SK-N-SH (cell line): Measurements from ENCODE around the gene ZSCAN10. TPM values are rescaled to one million over a fixed set of nuclear protein-coding genes. Genes with fewer than 3 reads are reported as not detected.

Experiments used
- CTCF ChIA-PET: fragments of 300-600, 350-600 bp; formaldehyde crosslinking; extraction: SDS; loops from one replicate; lab custom pipeline; 2021; lab: Yijun Ruan, JAX
- POLR2A ChIA-PET: fragments of 350-600 bp; sonication (Branson Sonifier 250); formaldehyde crosslinking; extraction: SDS; loops from one replicate; lab custom pipeline; 2020; ENCODE audit warnings: antibody characterized with exemption, inconsistent platforms; lab: Yijun Ruan, JAX
- DNase-seq: peaks from one replicate; pipeline ENCODE4 v3.0.0; 2012
- H2AFZ ChIP-seq: fragments of 200-600 bp; sonication (generic); 2 replicates; pipeline ENCODE4 v1.8.1; 2016; ENCODE audit warnings: antibody characterized with exemption, mild to moderate bottlenecking, low read depth
- H3F3A ChIP-seq: fragments of 200-600 bp; sonication (generic); replicated peaks from 2 replicates; pipeline ENCODE3; 2016; ENCODE audit warnings: antibody characterized with exemption, mild to moderate bottlenecking; ENCODE audit not compliant: insufficient read depth
- H3K27ac ChIP-seq, 2 experiments: fragments of 200-500 bp in 1 of 2; fragments of 200-600 bp in 1 of 2; sonication (Bioruptor generic) in 1 of 2; sonication (generic), shearing (Covaris generic) in 1 of 2; 2 replicates each; pipeline versions ENCODE4 v1.5.1 to v1.6.1; 2014 to 2016; ENCODE audit warnings: low read depth in 2 of 2, inconsistent platforms in 1 of 2, low read length in 1 of 2, mild to moderate bottlenecking in 1 of 2, mixed read lengths in 1 of 2
- H3K27me3 ChIP-seq: fragments of 200-600 bp; sonication (generic), shearing (Covaris generic); 2 replicates; pipeline ENCODE4 v1.6.1; 2016; ENCODE audit warnings: mixed run types; ENCODE audit not compliant: insufficient read depth
- H3K36me3 ChIP-seq, 2 experiments: fragments of 200-500 bp in 1 of 2; fragments of 200-600 bp in 1 of 2; sonication (Bioruptor generic) in 1 of 2; sonication (generic) in 1 of 2; replicated peaks in 1 of 2; 2 replicates each; pipeline versions ENCODE3 to v1.5.1; 2014 to 2016; ENCODE audit warnings: low read length in 1 of 2, mild to moderate bottlenecking in 1 of 2; ENCODE audit not compliant: insufficient read depth in 2 of 2, control insufficient read depth in 1 of 2
- H3K4me1 ChIP-seq, 2 experiments: fragments of 200-500 bp in 1 of 2; fragments of 200-600 bp in 1 of 2; sonication (Bioruptor generic) in 1 of 2; sonication (generic), shearing (Covaris generic) in 1 of 2; 2 replicates each; pipeline versions ENCODE4 v1.5.1 to v1.6.1; 2014 to 2016; ENCODE audit warnings: low read depth in 1 of 2, low read length in 1 of 2, mixed run types in 1 of 2; ENCODE audit not compliant: insufficient read depth in 2 of 2, control insufficient read depth in 1 of 2
- H3K4me2 ChIP-seq: fragments of 200-600 bp; sonication (generic), shearing (Covaris generic); 2 replicates; pipeline ENCODE4 v1.6.1; 2017; ENCODE audit warnings: mixed run types
- H3K4me3 ChIP-seq, 2 experiments: fragments of 200-500 bp in 1 of 2; fragments of 200-600 bp in 1 of 2; sonication (Bioruptor generic) in 1 of 2; sonication (generic), shearing (Covaris generic) in 1 of 2; 2 replicates each; pipeline versions ENCODE4 v1.5.1 to v1.8.1; 2014 to 2016; ENCODE audit warnings: low read depth in 2 of 2, inconsistent platforms in 1 of 2, low read length in 1 of 2, mild to moderate bottlenecking in 1 of 2, mixed read lengths in 1 of 2, moderate library complexity in 1 of 2
- H3K79me2 ChIP-seq: fragments of 200-600 bp; sonication (generic); 2 replicates; pipeline ENCODE4 v1.8.1; 2017; ENCODE audit warnings: mild to moderate bottlenecking; ENCODE audit not compliant: insufficient read depth
- H3K9ac ChIP-seq: fragments of 200-600 bp; sonication (generic); 2 replicates; pipeline ENCODE4 v1.6.1; 2017; ENCODE audit warnings: mixed run types
- H3K9me2 ChIP-seq: fragments of 200-600 bp; sonication (generic); 2 replicates; pipeline ENCODE4 v1.6.1; 2017; ENCODE audit warnings: mixed run types
- H3K9me3 ChIP-seq: fragments of 200-600 bp; sonication (generic); 2 replicates; pipeline ENCODE4 v1.6.1; 2017; ENCODE audit warnings: mixed run types, mild to moderate bottlenecking, moderate library complexity
- H4K20me1 ChIP-seq: fragments of 200-600 bp; sonication (generic); 2 replicates; pipeline ENCODE4 v1.6.1; 2017; ENCODE audit warnings: mild to moderate bottlenecking, mixed run types; ENCODE audit not compliant: insufficient read depth
- ELF1 ChIP-seq: IDR thresholded peaks from 2 replicates; pipeline ENCODE4 v1.4.0; 2012
- EP300 ChIP-seq, 2 experiments: IDR thresholded peaks; 2 replicates each; pipeline versions ENCODE4 v1.4.0 to v1.6.1; 2012; ENCODE audit warnings: borderline replicate concordance in 1 of 2, low read depth in 1 of 2, low read length in 1 of 2
- EZH2phosphoT487 ChIP-seq: fragments of 200-600 bp; sonication (generic); IDR thresholded peaks from 2 replicates; pipeline ENCODE4 v1.6.1; 2017; ENCODE audit warnings: low read depth, mixed run types, mild to moderate bottlenecking, antibody characterized with exemption, moderate library complexity, borderline replicate concordance
- FOSL2 ChIP-seq: IDR thresholded peaks from 2 replicates; pipeline ENCODE4 v1.4.0; 2012; ENCODE audit warnings: low read depth, mild to moderate bottlenecking, moderate library complexity, borderline replicate concordance
- FOXJ3 ChIP-seq: sonication (generic); formaldehyde crosslinking; IDR thresholded peaks from 2 replicates; pipeline ENCODE4 v1.5.1; 2020; ENCODE audit warnings: mild to moderate bottlenecking, missing genetic modification reagents
- FOXM1 ChIP-seq: IDR thresholded peaks from 2 replicates; pipeline ENCODE4 v1.4.0; 2012; ENCODE audit warnings: low read depth, mild to moderate bottlenecking
- MAX ChIP-seq: IDR thresholded peaks from 2 replicates; pipeline ENCODE4 v1.4.0; 2012; ENCODE audit warnings: low read depth
- MEF2A ChIP-seq: IDR thresholded peaks from 2 replicates; pipeline ENCODE4 v1.4.0; 2012; ENCODE audit warnings: low read depth, borderline replicate concordance
- PBX3 ChIP-seq: IDR thresholded peaks from 2 replicates; pipeline ENCODE4; 2012
- POLR2AphosphoS5 ChIP-seq: IDR thresholded peaks from 2 replicates; pipeline ENCODE4 v1.6.1; 2012; ENCODE audit warnings: low read depth, low read length
- REST ChIP-seq: IDR thresholded peaks from 2 replicates; pipeline ENCODE4 v1.6.1; 2012; ENCODE audit warnings: mild to moderate bottlenecking, low read depth, low read length, moderate library complexity
- RXRA ChIP-seq: IDR thresholded peaks from 2 replicates; pipeline ENCODE4 v1.4.0; 2012; ENCODE audit warnings: low read depth, mild to moderate bottlenecking, borderline replicate concordance
- SIN3A ChIP-seq: IDR thresholded peaks from 2 replicates; pipeline ENCODE4 v1.6.1; 2012; ENCODE audit warnings: low read depth, mild to moderate bottlenecking, low read length, moderate library complexity, borderline replicate concordance
- SMC3 ChIP-seq: IDR thresholded peaks from 2 replicates; pipeline ENCODE4 v1.6.1; 2012; ENCODE audit warnings: low read depth, low read length, improper control_type of control experiment
- TAF1 ChIP-seq: IDR thresholded peaks from 2 replicates; pipeline ENCODE4 v1.6.1; 2012; ENCODE audit warnings: low read depth, mild to moderate bottlenecking, low read length, moderate library complexity, borderline replicate concordance
- TCF12 ChIP-seq: IDR thresholded peaks from 2 replicates; pipeline ENCODE4 v1.4.0; 2012
- USF2 ChIP-seq: fragments of 150-350 bp; IDR thresholded peaks from 2 replicates; pipeline ENCODE4 v1.6.1; 2017; ENCODE audit warnings: antibody characterized with exemption, low read length, low read depth, borderline replicate concordance
- WGBS: methylation state at CpG from one replicate; pipeline ENCODE4 v1.1.6; 2017; ENCODE audit warnings: low lambda C conversion rate; 5-methylcytosine and 5-hydroxymethylcytosine counted together
- polyA plus RNA-seq, 3 experiments: library from polyadenylated mRNA; depleted of rRNA; stranded (reverse); fragments of >200 nt; gene quantifications; 2 replicates each; pipeline ENCODE4 v1.2.3, GENCODE V29; 2012

ZSCAN10 gene
- polyA plus RNA-seq, 1 of the 3 experiments (the other 2 are of a cell fraction): 0.05 TPM

DNA sequence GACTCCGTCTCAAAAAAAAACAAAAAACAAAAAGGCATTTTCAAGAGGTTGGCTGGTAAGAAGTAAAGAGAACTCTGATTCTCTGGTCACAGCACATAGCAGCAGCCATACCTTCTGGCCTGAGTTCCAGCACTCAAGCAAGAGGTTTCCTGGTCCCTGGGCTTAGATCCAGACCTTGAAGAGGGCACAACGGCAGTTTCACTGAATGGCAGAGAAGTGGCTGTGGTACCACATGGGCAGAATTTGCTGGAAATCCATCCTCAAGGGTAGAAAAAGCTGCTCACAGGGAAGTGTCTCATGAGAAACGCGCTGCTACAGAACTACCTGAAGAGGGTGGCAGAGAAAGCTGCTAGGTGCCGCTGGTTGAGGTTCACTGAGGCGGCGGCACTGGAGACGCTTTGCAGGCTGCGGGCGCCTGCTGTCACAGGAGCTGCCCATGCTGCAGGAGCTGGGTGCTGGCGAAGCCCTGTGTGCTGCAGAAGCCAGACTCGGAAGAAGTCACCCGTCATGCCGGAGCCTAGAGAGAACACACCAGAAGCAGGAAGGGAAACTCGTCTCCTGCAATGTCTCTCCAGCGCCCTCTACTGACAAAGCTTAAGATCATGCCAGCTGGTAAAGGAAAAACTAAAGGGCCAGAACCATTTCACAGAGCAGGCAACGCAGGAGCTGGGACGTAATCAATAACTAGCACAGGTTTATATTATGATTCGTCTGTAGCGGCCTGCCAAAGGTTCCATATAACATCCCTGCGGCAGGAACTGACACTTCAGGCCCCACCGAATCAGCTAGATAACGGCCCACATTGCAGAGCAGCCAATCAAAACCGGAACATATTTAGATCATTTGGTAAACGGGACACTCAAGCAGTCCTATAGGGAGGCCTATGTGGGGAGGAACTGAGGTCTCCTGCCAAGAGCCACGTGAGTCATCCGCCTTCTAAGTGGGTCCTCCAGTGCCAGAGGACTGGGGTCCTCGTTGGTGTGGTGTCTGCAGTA, 30.3 kb upstream of the ZSCAN10 start (continued):
- TF ChIP-seq REST (no peak), PBX3 (no peak), MAX (no peak), EP300 (IDR thresholded peaks at IDR 0.05; ENCODE audit: borderline replicate concordance in 1 of 2, low read depth in 1 of 2, low read length in 1 of 2) (no peak), SMC3 (peak; percentile 54), POLR2AphosphoS5 (no peak; the same call in 1 of the 2 replicates), MEF2A (no peak), SIN3A (peak; percentile 54; the same call in 1 of the 2 replicates), EZH2phosphoT487 (no peak), TAF1 (no peak), FOXM1 (no peak), FOXJ3 (CRISPR knock-in tag) (no peak), RXRA (no peak), TCF12 (0 out of 2 replicates have a peak, but pooled peaks have one; percentile 16)

DNA sequence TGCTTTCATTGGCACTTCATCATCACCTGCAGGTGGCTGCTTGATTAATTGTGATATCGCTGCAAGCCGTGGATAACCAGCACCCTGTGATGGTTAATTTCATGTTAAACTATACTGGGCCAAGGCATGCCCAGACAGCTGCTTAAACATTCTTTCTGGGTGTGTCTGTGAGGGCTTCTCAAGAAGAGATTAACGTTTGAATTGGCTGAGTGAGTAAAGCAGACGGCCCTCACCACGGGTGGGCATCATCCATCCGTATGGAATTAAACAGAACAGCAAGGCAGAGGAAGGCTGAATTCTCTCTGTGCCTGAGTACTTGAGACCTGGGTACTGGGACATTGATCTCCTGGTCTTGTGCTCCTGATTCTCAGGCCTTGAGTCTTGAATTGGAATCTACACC, 28.7 kb upstream of the ZSCAN10 start:
- no peaks in the 10 kb centered on the region for H3K27me3 ChIP-seq
- no peak for TF ChIP-seq ELF1
- TF ChIP-seq USF2: no peak
- no peak for TF ChIP-seq REST
- no peak for TF ChIP-seq PBX3
- no peak for TF ChIP-seq RXRA
- no peak for TF ChIP-seq TCF12
- TF ChIP-seq FOSL2: no peak

More for the DNA sequence above, 28.7 kb upstream of the ZSCAN10 start:
- peaks cover 3% of the 10 kb centered on the region; the same call in 1 of the 2 replicates for H4K20me1 ChIP-seq
- 85% methylated on average over 6 of the region's 6 CpGs for WGBS
- no peak overlapping the region for H2AFZ ChIP-seq
- no peak overlapping the region for H3K4me3 ChIP-seq
- H3K36me3 ChIP-seq: peaks cover 18 to 51% of the 10 kb centered on the region in 2 experiments
- ChIA-PET CTCF (interaction anchor here (0.8 to 6.0 kb wide), 7 partner anchors 10 to 98 kb away, joined by 3 to 64 read pairs (median 36); partner anchors contain the start of gene ZNF205), POLR2A (interaction anchor here (0.9 kb wide), 1 partner anchor 23 kb away, joined by 4 read pairs; no protein-coding TSS in a partner anchor)
- peaks cover 16% of the 10 kb centered on the region for H3K79me2 ChIP-seq
- DNase-seq: no peak
- H3K9ac ChIP-seq: no peak overlapping the region
- H3F3A ChIP-seq: peaks cover 48% of the 10 kb centered on the region
- H3K4me1 ChIP-seq: peaks cover 8% of the 10 kb centered on the region in 2 experiments; a peak in 1 of 4 replicates
- no peak overlapping the region for H3K27ac ChIP-seq
- no peaks in the 10 kb centered on the region for H3K9me2 ChIP-seq
- H3K4me2 ChIP-seq: no peak overlapping the region
- H3K9me3 ChIP-seq: no peaks in the 10 kb centered on the region
